ENCODE results near the gene ZNF19.

ZNF19 gene

GRCh38 chr16:71441348-71442050 is 47.6 kb downstream of the ZNF19 start:
- DNase-seq (ENCODE audit: low read depth), result no peak

DNA sequence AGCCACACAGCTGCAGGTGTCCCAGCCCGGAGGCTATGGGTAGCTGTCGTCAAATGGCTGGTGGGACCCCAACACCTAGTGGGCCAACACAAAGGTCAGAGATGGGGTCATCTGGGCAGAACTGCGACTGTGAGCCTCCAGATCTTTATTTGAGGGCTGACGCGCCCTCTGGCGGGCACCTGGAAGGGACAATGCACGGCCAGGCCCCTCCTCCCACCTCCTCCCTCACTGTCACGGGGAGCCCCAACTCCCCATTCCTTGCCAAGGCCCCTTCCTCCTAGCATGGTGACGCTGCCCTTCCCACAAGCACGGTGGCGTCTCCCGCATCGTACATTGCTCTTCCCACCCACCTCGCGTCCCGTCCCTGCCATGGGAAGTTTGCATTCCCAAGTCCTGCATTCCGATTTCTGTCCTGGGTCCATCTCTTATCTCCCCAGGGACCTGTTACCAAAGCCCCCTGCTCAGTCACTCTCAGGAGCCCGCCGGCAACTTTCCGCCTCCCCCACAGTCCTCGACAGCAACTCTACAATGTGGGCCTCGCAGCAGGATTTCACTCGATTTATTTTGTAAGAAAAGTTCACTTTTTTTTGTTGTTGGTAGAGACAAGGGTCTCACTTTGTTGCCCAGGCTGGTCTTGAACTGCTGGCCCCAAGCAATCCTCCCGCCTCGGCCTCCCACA is 48.3 kb downstream of the ZNF19 start:
- DNase-seq (ENCODE audit: low read depth), result no peak

DNA sequence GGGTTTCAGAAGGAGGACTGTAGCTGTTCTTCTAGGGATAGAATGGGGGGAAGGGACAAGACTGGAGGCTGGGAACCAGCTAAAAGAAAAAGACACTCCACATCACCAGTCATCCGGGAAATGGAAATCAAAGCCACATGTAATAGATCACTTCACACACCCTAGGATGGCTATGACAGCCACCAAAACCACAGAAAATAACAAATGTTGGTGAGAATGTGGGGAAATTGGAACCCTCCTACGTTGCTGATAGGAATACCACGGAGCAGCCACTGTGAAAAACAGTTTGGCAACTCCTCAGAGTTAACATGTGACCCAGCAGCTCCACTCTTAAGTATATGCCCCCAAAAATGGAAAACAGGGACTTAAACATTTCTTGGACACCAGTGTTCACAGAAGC is 49.6 kb downstream of the ZNF19 start:
- DNase-seq (ENCODE audit: low read depth), result no peak

DNA sequence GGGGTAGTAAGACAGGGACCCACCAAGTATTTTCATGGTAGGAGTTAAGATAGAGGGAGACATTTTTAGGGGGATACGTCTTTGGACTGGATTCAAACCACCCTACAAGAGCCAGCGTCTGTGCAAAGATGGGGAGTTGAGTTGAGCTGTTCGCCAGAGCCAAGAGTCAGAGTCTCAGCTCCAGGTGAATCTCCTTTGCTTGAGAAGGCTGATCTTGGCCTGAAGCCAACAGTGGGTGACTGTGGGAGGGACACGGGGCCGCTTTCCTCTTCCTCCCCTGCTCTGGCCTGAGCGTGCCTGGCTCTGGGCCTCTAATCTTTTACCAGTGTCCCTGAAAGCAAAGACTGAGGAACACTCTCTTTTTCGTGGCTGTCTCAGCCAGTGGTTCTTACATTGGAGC is 52.7 kb downstream of the ZNF19 start:
- DNase-seq (ENCODE audit: low read depth), result no peak

DNA sequence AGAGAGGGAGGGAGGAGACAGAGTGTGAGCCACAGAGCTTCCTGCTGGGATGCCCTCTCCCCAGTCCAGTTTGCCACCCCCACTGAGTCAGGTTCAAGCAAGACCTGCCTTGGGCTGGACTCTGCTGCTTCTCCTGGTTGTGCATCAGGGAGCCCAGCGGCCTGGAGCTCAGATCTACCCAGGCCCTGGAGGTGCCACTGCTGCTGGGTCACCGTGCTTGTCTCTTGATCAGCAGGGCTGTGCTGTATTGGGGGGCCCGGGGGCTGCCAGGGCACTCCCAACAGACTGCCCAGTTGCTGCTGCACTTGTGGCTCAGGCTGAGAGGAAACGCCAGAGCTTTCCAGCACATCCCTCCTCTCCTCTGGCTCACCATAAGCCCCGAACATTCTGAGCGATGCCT is 56.2 kb downstream of the ZNF19 start:
- no peak for DNase-seq (ENCODE audit: low read depth)

DNA sequence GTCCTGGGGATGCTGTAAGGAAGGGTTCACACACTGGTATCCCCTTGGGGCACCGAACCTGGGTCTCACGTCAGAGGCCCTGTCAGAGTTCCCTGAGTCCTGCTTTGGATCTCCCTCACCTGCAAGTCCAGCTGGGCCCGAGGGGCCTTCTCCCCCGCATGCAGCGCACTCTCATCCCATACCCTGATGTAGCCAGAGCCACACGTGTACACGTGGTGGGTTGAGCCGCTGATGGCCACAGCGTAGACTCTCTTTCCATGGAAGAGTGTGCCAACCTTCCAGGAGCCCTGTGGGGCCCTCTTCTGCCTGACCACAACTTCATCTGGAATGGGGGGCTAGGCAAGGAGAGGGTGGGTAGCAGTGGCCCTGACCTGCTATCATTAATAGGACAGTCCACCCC is 57.1 kb downstream of the ZNF19 start:
- no peak for DNase-seq (ENCODE audit: low read depth)

- DNase-seq (ENCODE audit: low read depth), result no peak
Observed at GRCh38 chr16:71431176-71431575, 57.9 kb downstream of the ZNF19 start.

DNA sequence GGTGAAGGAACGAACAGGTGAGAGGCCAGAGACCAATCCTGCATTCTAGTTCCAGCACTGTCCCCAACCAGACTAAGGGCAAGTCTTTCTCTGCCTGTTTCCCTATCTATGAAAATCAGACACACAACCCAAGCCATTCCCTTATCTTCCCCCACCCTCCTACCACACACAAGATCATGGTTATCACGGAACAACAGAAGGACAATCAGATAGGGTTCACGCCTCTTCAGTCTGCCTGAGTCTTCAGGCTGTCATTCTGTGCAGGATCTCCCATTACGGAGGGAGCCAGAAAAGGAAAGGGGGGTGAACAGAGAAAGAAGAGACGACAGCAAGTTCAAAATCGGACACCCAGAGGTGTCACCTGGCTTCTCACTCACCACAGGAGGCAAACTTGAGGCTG is 58.4 kb downstream of the ZNF19 start:
- no peak for DNase-seq (ENCODE audit: low read depth)

DNA sequence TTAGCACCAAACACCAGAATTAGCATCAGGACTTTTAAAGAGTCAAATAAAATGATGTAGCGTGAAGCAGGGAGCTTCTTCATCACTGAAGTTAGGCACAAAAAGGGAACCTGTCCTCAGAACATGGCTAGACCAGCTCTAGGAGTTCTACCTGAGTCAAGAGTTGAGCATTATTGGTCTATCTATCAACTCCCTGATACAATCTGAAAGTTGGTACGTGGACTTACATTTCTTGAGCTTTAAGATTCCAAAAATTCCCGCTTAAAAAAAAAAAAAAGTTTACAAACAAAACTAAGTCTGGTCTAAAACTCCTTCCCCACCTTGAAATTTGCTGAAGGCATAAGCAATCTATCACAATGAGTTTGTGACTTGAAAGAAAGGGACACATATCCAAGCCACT is 59.5 kb downstream of the ZNF19 start:
- DNase-seq (ENCODE audit: low read depth), result no peak

DNA sequence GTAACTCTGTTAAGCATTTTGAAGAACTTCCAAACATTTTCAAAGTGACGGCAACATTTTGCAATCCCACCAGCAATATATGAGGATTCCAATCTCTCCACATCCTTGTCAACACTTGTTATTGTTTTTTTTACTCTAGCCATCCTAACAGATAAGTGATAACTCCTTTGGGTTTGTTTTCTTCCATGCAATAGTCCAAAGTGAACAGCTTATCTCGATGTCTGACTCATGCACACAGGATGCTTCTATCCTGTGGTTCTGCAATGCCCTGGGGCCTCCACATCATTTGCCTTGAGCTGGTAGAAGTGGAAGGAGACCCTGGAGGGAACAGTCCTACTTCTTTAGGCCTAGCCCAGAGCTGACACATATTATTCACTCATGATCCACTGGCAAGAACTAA is 60.2 kb downstream of the ZNF19 start:
- DNase-seq (ENCODE audit: low read depth), result no peak

- no peak for DNase-seq (ENCODE audit: low read depth)
Observed at GRCh38 chr16:71428385-71428784, 60.7 kb downstream of the ZNF19 start.

DNA sequence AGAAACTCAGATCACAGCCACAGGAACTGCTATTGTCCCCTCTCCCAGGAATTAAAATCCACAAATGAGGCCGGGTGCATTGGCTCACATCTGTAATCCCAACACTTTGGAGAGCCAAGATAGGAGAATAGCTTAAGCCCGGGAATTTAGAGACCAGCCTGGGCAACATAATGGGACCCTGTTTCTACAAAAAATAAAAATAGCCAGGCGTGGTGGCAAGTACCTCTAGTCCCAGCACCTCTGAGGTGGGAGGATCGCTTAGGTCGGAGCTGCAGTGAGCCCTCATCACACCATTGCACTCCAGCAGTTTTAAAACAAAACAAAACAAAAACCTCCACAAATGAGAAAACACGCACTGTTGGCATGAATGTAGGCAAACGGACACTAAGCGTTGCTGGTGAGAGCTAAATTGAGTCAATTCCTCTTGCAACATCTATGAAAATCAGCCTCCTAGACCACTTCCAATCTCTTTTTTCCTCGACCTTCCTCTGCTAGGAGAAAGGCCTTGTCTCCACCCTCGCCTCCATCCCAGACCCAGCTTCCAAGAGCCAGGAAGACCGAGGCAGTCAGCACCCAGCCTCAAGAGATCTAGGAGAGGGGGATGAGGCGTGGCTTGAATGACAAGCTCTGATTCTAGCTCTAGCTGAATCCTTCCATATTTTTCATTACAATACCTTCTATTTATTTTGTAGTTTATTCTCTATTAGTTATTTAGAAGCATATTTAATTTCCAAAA is 62.1 kb downstream of the ZNF19 start:
- no peak for DNase-seq (ENCODE audit: low read depth)

DNA sequence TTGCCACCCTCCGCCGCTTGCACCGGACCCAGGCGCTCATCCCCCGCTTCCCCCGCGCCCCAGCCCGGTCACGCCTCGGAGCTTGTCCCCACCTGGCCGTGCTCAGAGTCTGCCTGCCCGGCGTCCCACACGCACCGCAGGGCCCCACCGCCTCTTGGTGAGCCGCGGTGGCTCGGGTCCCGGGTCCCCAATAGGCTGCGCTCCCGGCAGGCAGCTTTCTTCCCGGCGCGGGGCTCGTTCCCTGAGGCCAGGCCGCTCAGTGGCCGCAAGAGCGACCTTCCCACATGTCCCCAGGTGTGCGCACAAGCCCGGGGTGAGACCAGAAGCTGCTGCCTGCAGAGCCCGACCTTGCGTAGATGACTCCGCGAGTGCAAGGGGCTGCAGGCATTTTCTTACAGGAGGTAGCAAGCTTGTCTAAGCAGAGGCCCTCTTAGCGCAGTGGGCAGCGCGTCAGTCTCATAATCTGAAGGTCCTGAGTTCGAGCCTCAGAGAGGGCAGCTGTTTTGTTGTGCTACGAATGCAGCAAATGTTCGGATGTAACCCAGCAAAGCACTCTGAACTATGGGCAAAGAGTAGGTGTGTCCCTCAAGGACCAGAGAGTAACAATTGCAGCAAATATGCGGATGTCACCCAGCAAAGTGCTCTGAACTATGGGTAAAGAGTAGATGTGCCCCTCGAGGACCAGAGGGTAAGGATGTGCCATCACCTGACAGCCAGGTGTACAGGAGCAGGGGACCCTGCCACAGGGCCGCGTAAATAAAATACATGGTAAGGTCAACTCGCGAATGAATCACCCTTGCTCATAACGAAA is 62.9 kb downstream of the ZNF19 start:
- DNase-seq (ENCODE audit: low read depth), result peak; percentile 41

DNA sequence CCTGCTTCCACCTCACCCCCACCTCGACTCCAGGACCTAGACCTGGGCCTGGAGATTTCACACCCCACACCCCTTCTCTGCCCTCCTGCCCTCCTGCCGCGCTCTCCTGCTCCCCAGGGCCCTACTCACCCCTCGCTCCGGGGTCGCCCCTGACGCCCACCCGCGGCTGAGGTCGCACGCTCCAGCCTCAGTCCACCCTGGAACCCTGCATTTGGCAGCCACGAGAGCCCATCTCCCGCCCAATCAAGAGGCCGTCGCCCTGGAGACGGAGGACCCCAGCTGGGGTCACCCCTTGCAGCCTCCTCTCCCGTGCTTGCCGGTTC is 63.4 kb downstream of the ZNF19 start:
- no peak for DNase-seq (ENCODE audit: low read depth)

- no peak for DNase-seq (ENCODE audit: low read depth)
Observed at GRCh38 chr16:71424626-71425025, 64.5 kb downstream of the ZNF19 start.

- no peak for DNase-seq (ENCODE audit: low read depth)
Observed at GRCh38 chr16:71423865-71424264, 65.3 kb downstream of the ZNF19 start.
